G401 (cell line): ENCODE measurements around the gene RNU11. TPM values are rescaled to one million over a fixed set of nuclear protein-coding genes. Genes with fewer than 3 reads are reported as not detected.
"Not testable (repeated sequence)": the region's sequence is repeated elsewhere in the genome, so short reads cannot be mapped to it uniquely, and the experiment has no call there.

Source experiments
- DNase-seq: peaks from one replicate; pipeline ENCODE4 v3.0.0-alpha.2; 2015; ENCODE audit warnings: low spot score
- in situ Hi-C: cut with HindIII; loops from 2 replicates; pipeline ENCODE4 v1.10.0; 2016; ENCODE audit warnings: low sequenced_read_pairs, mixed read lengths
- total RNA-seq: library from RNA; depleted of rRNA; stranded (reverse); fragments of >200 nt; shearing (Covaris generic); gene quantifications from 2 replicates; pipeline ENCODE4 v1.2.3, GENCODE V29; 2014; rRNA removed

RNU11 gene
- total RNA-seq, 1 experiment from 2014 or later = not detected

GRCh38 chr1:28655448-28656311, 7.3 kb downstream of the RNU11 start:
- in situ Hi-C loops, DNase-seq: not testable (repeated sequence)

- in situ Hi-C loops = no loop called here
- DNase-seq = no peak
Observed at GRCh38 chr1:28656335-28656734, 7.9 kb downstream of the RNU11 start.

- peak; percentile 92 for DNase-seq
- in situ Hi-C loops = no loop called here
Observed at GRCh38 chr1:28663871-28664470, 15.6 kb downstream of the RNU11 start.

GRCh38 chr1:28666806-28667205, 18.4 kb downstream of the RNU11 start:
- no peak for DNase-seq
- in situ Hi-C loops = no loop called here

- peak; percentile 88 for DNase-seq
- in situ Hi-C loops = no loop called here
Observed at GRCh38 chr1:28668191-28668955, 20.0 kb downstream of the RNU11 start, which contains the start of gene GMEB1. Gene GMEB1, plus strand, starts transcription at chr1:28668784. Its CDS starts 14,829 bp downstream, at chr1:28683613.

GRCh38 chr1:28668956-28669723, 20.7 kb downstream of the RNU11 start:
- in situ Hi-C loops = no loop called here
- DNase-seq = peak; percentile 63

- DNase-seq = no peak
- in situ Hi-C loops = no loop called here
Observed at GRCh38 chr1:28671254-28671780, 22.9 kb downstream of the RNU11 start.

GRCh38 chr1:28672971-28673370, 24.6 kb downstream of the RNU11 start:
- DNase-seq, in situ Hi-C loops: not testable (repeated sequence)

- in situ Hi-C loops = no loop called here
- DNase-seq = no peak
Observed at GRCh38 chr1:28675924-28676257, 27.5 kb downstream of the RNU11 start.

- in situ Hi-C loops = no loop called here
- DNase-seq = no peak
Observed at GRCh38 chr1:28680151-28680550, 31.8 kb downstream of the RNU11 start.

- in situ Hi-C loops = no loop called here
- no peak for DNase-seq
Observed at GRCh38 chr1:28682840-28683239, 34.4 kb downstream of the RNU11 start.

GRCh38 chr1:28684937-28685336, 36.5 kb downstream of the RNU11 start:
- no peak for DNase-seq
- in situ Hi-C loops = no loop called here

- in situ Hi-C loops, DNase-seq: not testable (repeated sequence)
Observed at GRCh38 chr1:28691627-28692026, 43.2 kb downstream of the RNU11 start.

Other genes with a start within 250 kb of the RNU11 start
- gene RCC1, start 142.6 kb upstream of the RNU11 start, total RNA-seq = 116 and 139 TPM in 2 replicates
- 20.2 and 35.6 TPM in 2 replicates for gene TRNAU1AP, start 95.5 kb upstream of the RNU11 start, total RNA-seq
- not detected in 2 replicates for gene RAB42, start 56.3 kb upstream of the RNU11 start, total RNA-seq
- 33.8 and 44.9 TPM in 2 replicates for gene TAF12, start 5.5 kb upstream of the RNU11 start, total RNA-seq
- 11.8 and 12.2 TPM in 2 replicates for gene GMEB1, start 20.2 kb downstream of the RNU11 start, total RNA-seq
- 94.2 and 99.4 TPM in 2 replicates for gene YTHDF2, start 88.3 kb downstream of the RNU11 start, total RNA-seq
- not detected in 2 replicates for gene OPRD1, start 163.6 kb downstream of the RNU11 start, total RNA-seq